Neural cell (in vitro differentiated cells): ENCODE data around the gene GSTM2.

Source experiments
- EP300 ChIP-seq: fragments of 450-650 bp; conservative IDR thresholded peaks from 2 replicates; pipeline ENCODE4 v1.6.1; 2014; ENCODE audit warnings: antibody characterized with exemption, mild to moderate bottlenecking, moderate library complexity; ENCODE audit not compliant: poor library complexity, severe bottlenecking
- EZH2 ChIP-seq: fragments of 200-600, 300-800 bp; shearing (Covaris generic), sonication (generic); IDR thresholded peaks from 2 replicates; pipeline ENCODE4 v1.6.1; 2014; ENCODE audit warnings: antibody characterized with exemption, low read length, borderline replicate concordance, mild to moderate bottlenecking; ENCODE audit not compliant: insufficient read depth, poor library complexity, severe bottlenecking
- POLR2AphosphoS5 ChIP-seq: IDR thresholded peaks from 2 replicates; pipeline ENCODE4 v1.6.1; 2012
- TAF1 ChIP-seq: IDR thresholded peaks from 2 replicates; pipeline ENCODE4 v1.6.1; 2012; ENCODE audit warnings: low read depth
- TF ChIP-seq, protein P1 (sequence below): fragments of 450-650 bp; IDR thresholded peaks from 2 replicates; pipeline ENCODE4 v1.5.1; 2014; ENCODE audit warnings: antibody characterized with exemption, mild to moderate bottlenecking, moderate library complexity; ENCODE audit not compliant: poor library complexity, severe bottlenecking

DNA sequence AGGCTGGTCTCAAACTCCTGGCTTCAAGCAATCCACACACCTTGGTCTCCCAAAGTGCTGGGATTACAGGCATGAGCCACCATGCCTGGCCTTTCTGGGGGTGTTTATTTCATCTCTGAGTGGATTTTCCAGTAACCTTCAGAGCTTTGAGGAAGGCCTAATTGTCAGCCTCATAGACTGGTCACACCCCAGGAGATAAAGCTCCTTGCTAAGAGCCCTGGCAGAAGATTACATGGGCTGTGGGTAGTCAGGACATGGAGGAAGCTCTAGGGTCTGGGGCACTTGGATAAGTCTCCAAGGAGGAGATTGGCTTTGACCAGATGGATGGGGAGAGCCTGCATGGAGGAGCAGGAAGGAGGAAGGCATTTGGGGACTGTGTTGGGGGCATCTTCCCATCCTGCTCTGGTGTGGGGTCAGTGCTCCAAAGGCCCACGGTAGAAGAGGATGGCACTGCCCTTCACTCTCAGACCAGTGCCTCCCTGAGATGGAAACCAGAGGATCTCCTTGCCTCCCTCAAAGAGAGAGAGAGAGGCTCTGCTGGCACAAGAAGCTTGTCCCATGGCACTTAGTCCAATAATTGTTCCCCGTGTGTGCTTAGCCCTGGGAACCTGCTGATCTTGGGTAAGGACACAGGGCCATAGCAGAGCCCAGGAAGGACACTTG lies 26.6 kb upstream of the GSTM2 start:
- TF ChIP-seq POLR2AphosphoS5: no peak
- TF ChIP-seq EP300: no peak
- TF ChIP-seq EZH2: no peak
- TF ChIP-seq, protein P1, sequence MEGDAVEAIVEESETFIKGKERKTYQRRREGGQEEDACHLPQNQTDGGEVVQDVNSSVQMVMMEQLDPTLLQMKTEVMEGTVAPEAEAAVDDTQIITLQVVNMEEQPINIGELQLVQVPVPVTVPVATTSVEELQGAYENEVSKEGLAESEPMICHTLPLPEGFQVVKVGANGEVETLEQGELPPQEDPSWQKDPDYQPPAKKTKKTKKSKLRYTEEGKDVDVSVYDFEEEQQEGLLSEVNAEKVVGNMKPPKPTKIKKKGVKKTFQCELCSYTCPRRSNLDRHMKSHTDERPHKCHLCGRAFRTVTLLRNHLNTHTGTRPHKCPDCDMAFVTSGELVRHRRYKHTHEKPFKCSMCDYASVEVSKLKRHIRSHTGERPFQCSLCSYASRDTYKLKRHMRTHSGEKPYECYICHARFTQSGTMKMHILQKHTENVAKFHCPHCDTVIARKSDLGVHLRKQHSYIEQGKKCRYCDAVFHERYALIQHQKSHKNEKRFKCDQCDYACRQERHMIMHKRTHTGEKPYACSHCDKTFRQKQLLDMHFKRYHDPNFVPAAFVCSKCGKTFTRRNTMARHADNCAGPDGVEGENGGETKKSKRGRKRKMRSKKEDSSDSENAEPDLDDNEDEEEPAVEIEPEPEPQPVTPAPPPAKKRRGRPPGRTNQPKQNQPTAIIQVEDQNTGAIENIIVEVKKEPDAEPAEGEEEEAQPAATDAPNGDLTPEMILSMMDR: no peak
- no peak for TF ChIP-seq TAF1
